Right cardiac atrium (tissue), 5 donors: ENCODE results near the gene ZNF444. TPM values are rescaled to one million over a fixed set of nuclear protein-coding genes. Genes with fewer than 3 reads are reported as not detected.
"Not testable (repeated sequence)": the region's sequence is repeated elsewhere in the genome, so short reads cannot be mapped to it uniquely, and the experiment has no call there.

Experiments used
- ATAC-seq, 2 donors: fragments of 200-7000 bp; cut with Tn5 transposase; one replicate each; pipeline versions ENCODE4 v1.8.0 to v1.9.1; 2020; ENCODE audit warnings: moderate library complexity in 2 of 2, mild to moderate bottlenecking in 1 of 2
- DNase-seq, 3 donors: peaks; one replicate each; pipeline ENCODE4 v3.0.0-alpha.2; 2020
- H3K27ac ChIP-seq: one replicate; pipeline ENCODE4 v1.5.1; 2013; ENCODE audit warnings: mild to moderate bottlenecking, low read length, control low read depth, moderate library complexity
- H3K27me3 ChIP-seq: one replicate; pipeline ENCODE4 v1.6.1; 2013; ENCODE audit not compliant: control insufficient read depth, insufficient read depth
- H3K4me1 ChIP-seq: one replicate; pipeline ENCODE4 v1.6.1; 2013; ENCODE audit warnings: low read length; ENCODE audit not compliant: control insufficient read depth, insufficient read depth
- H3K4me3 ChIP-seq: one replicate; pipeline ENCODE4 v1.5.1; 2013; ENCODE audit warnings: low read length, control low read depth
- H3K9me3 ChIP-seq: one replicate; pipeline ENCODE4 v1.6.1; 2013; ENCODE audit warnings: low read length; ENCODE audit not compliant: control insufficient read depth
- WGBS: extraction: QIAGEN DNeasy Blood & Tissue Kit; methylation state at CpG from one replicate; pipeline ENCODE4 v1.1.7; 2013; 5-methylcytosine and 5-hydroxymethylcytosine counted together
- intact Hi-C, 4 donors: fragments of 100-400 bp; cut with DNase I; formaldehyde crosslinking; loops; one replicate each; pipeline versions ENCODE4 v1.11.0 to v1.14.0; 2022 to 2023
- polyA plus RNA-seq: library from polyadenylated mRNA; stranded (reverse); fragments of 200-250 nt; gene quantifications from one replicate; pipeline ENCODE4 v1.2.3, GENCODE V29; 2013
- total RNA-seq, 4 donors: library from RNA; stranded (reverse); fragmentation: NEBNext Ultra II Directional; extraction: Animal tissue kit (Norgen Biotek cat#: 25700); gene quantifications; one replicate each; pipeline ENCODE4 v1.2.1, GENCODE V29; 2021
- donor health status: healthy with polysubstance abuse.
- donor health status: DM: no; HTN: yes; CAD: no.
- donor health status: DM: no; HTN: no; CAD: no.
- donor health status: DM: no; HTN: yes; CAD: no; lungs with severe emphysema.
- donor health status: DM: yes; HTN: yes; CAD: no.

ZNF444 gene
- total and polyA plus RNA-seq, 5 donors, result 19.3 to 29.3 (median 22.1) TPM

DNA sequence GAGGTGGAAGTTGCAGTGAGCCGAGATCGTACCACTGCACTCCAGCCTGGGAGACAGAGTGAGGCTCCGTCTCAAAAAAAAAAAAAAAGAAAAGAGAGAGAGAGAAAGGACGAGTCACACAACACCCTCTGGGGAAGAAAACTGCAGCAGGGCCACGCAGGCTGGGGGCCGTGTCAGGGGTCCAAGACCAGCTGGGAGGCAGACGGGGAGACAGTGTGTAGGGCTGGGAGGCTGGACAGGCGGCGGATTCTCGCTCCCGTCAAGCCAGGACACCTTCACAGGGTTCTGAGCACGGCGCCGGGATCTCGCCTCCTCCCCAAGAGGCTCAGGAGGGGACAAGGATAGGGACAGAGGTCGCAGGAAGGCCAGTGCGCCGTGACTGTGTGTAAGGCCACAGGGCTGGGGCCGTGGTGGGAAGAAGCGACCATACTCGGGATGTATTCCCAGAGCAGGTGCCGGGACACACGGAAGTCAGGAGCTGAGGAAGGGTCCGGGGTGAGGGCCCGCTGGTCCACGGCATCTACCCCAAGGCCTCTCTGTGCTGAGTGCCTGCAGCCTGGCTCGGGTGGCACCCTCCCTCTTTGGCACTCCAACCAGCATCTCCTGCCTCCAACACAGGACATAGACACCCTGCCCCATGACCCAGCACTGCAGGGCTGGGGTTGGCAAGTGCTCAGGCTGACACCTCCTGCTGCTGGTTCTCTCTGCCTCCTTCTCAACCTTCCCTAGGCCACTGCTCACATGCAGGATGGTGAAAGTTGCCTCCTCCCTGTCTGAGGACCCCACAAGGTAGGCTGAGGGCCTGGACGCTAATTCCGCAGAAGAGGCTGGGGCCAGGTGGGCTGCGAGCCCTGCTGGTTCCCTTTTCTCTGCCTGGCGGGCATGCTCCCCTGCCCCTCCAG is 41.2 kb upstream of the ZNF444 start:
- H3K27ac ChIP-seq, result no peak overlapping the region
- H3K4me1 ChIP-seq, result peaks cover 4% of the 10 kb centered on the region
- DNase-seq, result peak in 1 of 3 donors; percentile 56
- 90% methylated on average over 28 of the region's 31 CpGs for WGBS
- no peaks in the 10 kb centered on the region for H3K9me3 ChIP-seq
- no peak for ATAC-seq
- H3K27me3 ChIP-seq, result no peaks in the 10 kb centered on the region
- H3K4me3 ChIP-seq, result no peak overlapping the region
- intact Hi-C loops, result loop anchor here in 1 of 4 donors (10.0 kb wide), 1 partner anchor 55 kb away; no protein-coding TSS in a partner anchor

DNA sequence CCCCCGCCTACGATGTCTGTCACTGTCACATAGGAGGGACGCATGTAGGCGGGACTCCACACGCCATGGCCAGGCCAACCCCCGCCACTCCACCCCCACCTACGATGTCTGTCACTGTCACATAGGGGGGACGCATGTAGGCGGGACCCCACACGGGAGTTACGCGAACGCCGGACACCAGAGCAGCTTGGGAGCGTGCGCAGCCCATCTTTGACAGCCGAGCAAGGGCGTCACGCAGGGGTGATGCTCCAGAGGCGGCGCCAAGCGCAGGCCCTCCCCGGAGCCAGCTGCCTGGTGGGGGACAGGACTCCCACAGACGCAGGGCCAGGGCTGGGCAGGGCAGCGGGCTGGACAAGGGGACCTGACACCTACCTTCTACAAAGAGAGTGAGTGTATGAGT is 40.0 kb upstream of the ZNF444 start:
- H3K4me3 ChIP-seq, result no peak overlapping the region
- 87% methylated on average over 25 of the region's 25 CpGs for WGBS
- H3K27ac ChIP-seq, result no peak overlapping the region
- no peaks in the 10 kb centered on the region for H3K27me3 ChIP-seq
- DNase-seq (no peak), ATAC-seq (no peak)
- no peaks in the 10 kb centered on the region for H3K9me3 ChIP-seq
- intact Hi-C loops, result loop anchor here in 1 of 4 donors (10.0 kb wide), 1 partner anchor 54 kb away; no protein-coding TSS in a partner anchor
- peaks cover 6% of the 10 kb centered on the region for H3K4me1 ChIP-seq

DNA sequence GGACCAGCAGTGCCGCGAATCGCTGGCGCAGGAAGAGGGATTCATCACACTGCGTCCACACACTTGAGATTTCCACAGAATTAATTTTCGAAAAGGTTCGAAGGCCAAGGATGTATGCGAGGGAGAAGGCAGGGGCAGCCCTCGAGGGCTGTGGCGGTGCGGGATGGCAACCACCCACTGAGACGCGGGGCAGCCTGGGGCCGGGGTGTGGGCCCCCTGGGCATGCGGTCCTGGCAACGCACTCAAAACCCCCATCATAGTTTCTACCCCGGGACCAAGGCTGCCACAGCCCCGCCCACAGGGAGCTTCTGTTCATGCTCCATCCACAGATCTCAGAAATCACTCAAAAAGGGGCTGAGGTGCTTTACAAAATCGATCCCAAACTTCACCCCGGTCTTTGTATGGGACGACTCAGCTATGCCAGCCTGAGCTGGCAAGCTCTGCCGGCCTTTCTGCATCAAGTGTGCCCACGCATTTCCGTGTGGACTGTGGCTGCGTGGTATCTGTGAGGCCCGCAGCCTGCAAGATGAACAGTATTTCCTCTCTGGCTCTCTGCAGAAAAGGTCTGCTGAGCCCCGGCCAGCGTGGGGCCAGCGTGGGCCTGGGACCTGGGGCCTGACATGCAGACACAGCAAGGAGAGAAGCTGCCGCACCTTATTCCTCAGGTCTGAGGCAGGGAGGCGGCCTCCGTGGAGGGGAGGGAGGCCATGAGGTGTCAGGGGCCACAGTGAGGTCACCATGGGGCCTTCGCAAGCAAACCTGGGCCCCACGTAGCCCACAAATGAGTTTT is 39.1 kb upstream of the ZNF444 start:
- no peak for ATAC-seq
- intact Hi-C loops, result loop anchor here in 1 of 4 donors (10.0 kb wide), 1 partner anchor 53 kb away; no protein-coding TSS in a partner anchor
- 86% methylated on average over 34 of the region's 34 CpGs for WGBS
- H3K4me1 ChIP-seq, result peaks cover 3% of the 10 kb centered on the region
- H3K27me3 ChIP-seq, result no peaks in the 10 kb centered on the region
- no peak overlapping the region for H3K4me3 ChIP-seq
- H3K9me3 ChIP-seq, result no peaks in the 10 kb centered on the region
- peak in 1 of 3 donors; percentile 37 for DNase-seq
- no peak overlapping the region for H3K27ac ChIP-seq

DNA sequence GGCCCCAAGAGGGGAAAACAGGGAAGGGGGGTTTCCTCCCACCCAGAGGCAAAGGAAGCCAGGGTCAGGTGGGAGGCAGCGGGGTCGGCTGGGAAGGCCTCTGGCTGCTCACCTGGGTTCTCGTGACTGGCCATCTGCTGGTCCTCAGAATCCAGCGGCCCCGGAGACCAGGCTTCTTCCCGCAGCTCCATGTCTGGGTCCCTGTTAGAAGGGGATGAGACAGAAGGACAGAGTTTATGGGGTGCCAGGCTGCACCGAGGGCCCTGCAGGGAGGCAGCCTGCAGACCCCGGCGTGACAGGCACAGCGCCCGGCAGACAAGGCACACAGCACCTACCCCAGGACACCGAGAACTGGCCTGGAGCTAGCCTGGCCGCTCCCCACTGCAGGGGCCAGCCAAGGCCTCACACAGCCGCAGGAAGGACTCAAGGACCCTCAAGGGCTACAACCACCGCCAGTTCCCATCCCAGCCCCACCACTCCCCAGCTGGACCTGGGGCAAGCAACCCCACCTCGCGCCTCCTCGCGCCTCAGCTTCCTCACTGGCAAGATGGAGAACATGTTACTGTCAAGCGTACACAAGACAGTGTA is 38.0 kb upstream of the ZNF444 start:
- Histone ChIP-seq H3K4me3 (no peak overlapping the region), H3K27ac (no peak overlapping the region), H3K4me1 (peaks cover 5% of the 10 kb centered on the region), H3K27me3 (no peaks in the 10 kb centered on the region), H3K9me3 (no peaks in the 10 kb centered on the region)
- DNase-seq (peak in 1 of 3 donors; percentile 18), ATAC-seq (no peak)
- intact Hi-C loops, result loop anchor here in 1 of 4 donors (10.0 kb wide), 1 partner anchor 52 kb away; no protein-coding TSS in a partner anchor
- 75% methylated on average over 20 of the region's 20 CpGs for WGBS

DNA sequence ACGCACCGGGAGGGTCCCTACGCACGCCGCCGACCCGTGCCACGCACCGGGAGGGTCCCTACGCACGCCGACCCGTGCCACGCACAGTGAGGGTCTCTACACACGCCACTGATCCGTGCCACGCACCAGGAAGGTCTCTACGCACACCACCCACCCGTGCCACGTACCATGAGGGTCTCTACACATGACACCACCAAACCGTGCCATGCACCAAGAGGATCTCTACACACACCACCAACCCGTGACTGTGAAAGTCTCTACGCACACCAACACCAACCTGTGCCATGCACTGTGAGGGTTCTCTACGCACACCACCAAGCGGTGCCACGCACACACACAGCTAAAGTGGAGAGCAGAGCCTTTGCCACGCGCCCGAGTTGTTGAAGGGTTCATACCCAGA is 36.7 kb upstream of the ZNF444 start:
- Histone ChIP-seq H3K9me3 (no peaks in the 10 kb centered on the region), H3K27me3 (no peaks in the 10 kb centered on the region), H3K4me3 (no peak overlapping the region), H3K4me1 (peaks cover 16% of the 10 kb centered on the region), H3K27ac (no peak overlapping the region)
- 96% methylated on average over 29 of the region's 29 CpGs for WGBS
- DNase-seq (no peak), ATAC-seq (no peak)
- intact Hi-C loops, result loop anchor here in 1 of 4 donors (10.0 kb wide), 1 partner anchor 50 kb away; no protein-coding TSS in a partner anchor

DNA sequence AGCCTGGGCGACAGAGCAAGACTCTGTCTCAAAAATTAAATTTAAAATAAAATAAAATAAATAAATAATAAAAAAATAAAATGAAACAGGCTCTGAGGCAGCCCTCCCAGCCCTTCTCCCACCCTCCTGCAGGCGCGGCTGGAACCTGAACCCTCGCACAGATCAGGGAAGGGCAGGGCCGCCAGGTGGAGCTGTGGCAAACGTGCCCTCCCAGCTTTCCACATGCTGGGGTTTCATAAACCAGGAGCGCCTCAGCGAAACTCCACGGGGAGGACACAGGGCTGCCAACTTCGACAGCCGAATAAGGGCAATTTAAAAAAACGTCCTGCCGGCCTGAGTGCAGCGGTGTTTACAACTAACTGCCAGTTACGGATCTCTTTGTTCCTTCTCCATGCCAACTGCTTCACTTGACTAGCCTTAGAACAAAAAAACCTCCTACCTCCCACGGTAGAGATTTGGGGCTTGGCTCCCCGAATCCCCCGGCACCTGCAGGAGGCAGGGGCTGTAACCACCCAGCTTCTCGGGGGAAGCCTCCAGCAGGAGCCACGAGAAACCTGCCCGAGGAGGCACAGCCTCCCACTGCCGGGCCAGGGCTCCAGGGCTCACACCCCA is 35.9 kb upstream of the ZNF444 start:
- intact Hi-C loops, result loop anchor here in 1 of 4 donors (10.0 kb wide), 1 partner anchor 50 kb away; no protein-coding TSS in a partner anchor
- WGBS, result 31% methylated on average over 22 of the region's 22 CpGs
- peak; percentile 70 to 89 (median 88) for DNase-seq
- peak; percentile 62 to 65 for ATAC-seq
- H3K4me1 ChIP-seq, result peaks cover 16% of the 10 kb centered on the region
- no peaks in the 10 kb centered on the region for H3K9me3 ChIP-seq
- no peaks in the 10 kb centered on the region for H3K27me3 ChIP-seq
- no peak overlapping the region for H3K4me3 ChIP-seq
- no peak overlapping the region for H3K27ac ChIP-seq

DNA sequence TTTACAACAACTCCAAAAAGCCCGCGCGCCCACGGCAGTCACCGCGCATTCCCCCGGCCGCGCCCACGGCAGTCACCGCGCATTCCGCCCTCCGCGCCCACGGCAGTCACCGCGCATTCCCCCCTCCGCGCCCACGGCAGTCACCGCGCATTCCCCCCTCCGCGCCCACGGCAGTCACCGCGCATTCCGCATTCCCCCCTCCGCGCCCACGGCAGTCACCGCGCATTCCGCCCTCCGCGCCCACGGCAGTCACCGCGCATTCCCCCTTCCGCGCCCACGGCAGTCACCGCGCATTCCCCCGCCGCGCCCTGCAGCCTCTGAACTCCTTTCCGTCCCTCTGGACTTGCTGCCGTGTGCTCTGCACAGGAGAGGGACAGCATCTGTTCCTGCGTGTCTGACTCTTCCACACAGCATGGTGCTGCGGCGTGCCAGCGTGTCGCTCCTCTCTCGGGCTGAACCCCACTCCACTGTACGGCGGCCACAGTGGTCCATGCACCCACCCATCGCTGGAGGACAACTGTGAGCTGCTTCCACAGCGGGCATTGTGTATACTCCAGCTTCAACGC is 35.2 kb upstream of the ZNF444 start:
- not testable (repeated sequence) for H3K27me3 ChIP-seq, H3K4me3 ChIP-seq, ATAC-seq, H3K27ac ChIP-seq, H3K9me3 ChIP-seq
- DNase-seq, result peak in 1 of 3 donors; percentile 54
- intact Hi-C loops, result loop anchor here in 1 of 4 donors (10.0 kb wide), 1 partner anchor 49 kb away; no protein-coding TSS in a partner anchor
- WGBS, result 96% methylated on average over 61 of the region's 61 CpGs
- H3K4me1 ChIP-seq, result peaks cover 16% of the 10 kb centered on the region

DNA sequence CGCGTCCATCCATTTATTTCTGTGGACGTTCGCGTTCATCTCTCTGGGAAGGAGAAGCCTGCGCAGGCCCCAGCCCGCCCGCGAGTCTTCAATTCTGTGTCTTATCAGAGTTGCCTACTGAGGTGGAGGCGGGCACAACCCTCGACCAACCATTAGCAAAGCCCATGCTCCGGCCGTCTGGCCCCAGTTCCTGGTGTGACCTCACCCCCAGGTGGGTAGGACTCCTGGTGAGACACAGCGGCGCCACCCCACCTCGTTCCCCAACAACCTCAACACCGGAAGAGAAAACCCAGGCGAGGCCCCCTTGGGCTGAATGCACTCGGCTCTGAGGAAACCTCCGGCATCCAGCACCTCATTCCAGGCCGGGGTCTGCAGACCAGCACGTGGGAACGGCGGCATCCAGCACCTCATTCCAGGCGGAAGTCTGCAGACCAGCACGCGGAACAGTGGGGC is 34.7 kb upstream of the ZNF444 start:
- intact Hi-C loops, result loop anchor here in 1 of 4 donors (10.0 kb wide), 1 partner anchor 48 kb away; no protein-coding TSS in a partner anchor
- DNase-seq, result peak in 2 of 3 donors; percentile 56 to 61
- Histone ChIP-seq H3K4me1 (peaks cover 16% of the 10 kb centered on the region), H3K27me3 (no peaks in the 10 kb centered on the region), H3K27ac (no peak overlapping the region), H3K4me3 (no peak overlapping the region), H3K9me3 (no peaks in the 10 kb centered on the region)
- WGBS, result 85% methylated on average over 27 of the region's 27 CpGs
- no peak for ATAC-seq

DNA sequence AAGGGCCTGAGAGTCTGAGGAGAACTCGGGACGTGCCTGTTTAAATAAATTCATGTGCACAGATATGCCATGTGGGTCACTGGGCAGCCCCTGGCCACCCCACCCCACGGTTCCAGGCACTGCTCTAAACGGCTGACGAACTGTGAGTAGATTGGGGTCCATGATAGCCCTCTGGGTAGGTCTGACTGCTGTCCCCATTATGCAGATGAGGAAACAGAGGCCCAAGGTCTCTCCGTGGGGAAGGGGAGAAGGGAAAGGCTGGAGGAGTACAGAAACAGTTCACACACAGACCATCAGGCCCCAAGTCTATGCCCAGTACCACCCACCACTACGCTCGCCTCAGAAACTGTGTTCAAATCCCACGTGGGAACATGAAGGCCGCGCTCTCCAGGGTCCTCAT is 34.1 kb upstream of the ZNF444 start:
- no peak for ATAC-seq
- 87% methylated on average over 11 of the region's 11 CpGs for WGBS

More for the DNA sequence above, 34.1 kb upstream of the ZNF444 start:
- intact Hi-C loops, result loop anchor here in 1 of 4 donors (10.0 kb wide), 1 partner anchor 48 kb away; no protein-coding TSS in a partner anchor
- H3K4me1 ChIP-seq, result peaks cover 19% of the 10 kb centered on the region
- DNase-seq, result no peak
- H3K4me3 ChIP-seq, result no peak overlapping the region
- no peaks in the 10 kb centered on the region for H3K9me3 ChIP-seq
- no peak overlapping the region for H3K27ac ChIP-seq
- H3K27me3 ChIP-seq, result no peaks in the 10 kb centered on the region
